ENCODE data around the gene ZNF692.

DNA sequence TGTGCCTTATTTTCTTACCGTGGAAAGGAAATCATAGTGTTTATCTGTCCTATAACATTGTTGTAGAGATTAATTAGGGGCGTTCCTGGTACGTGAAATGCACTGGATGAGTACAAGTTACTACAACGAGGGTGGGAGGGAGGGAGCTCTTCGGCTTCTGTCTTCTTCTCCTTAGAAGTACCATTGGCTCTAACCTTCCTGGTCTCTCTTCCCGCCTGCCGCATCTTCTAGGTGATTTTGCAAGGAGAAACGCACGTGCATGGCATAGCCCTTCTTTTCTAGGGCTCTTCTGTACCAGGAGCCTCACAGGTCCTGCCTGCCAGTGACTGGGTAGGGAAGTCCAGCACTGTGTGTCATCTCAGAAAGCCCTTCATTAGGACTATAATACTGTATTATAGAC, 50.0 kb downstream of the ZNF692 start:
- no peak for TF ChIP-seq POLR2A (IDR thresholded peaks at IDR 0.05)
- TF ChIP-seq EP300 (IDR thresholded peaks at IDR 0.05; ENCODE audit: low read depth) = no peak
- TF ChIP-seq, protein P1, sequence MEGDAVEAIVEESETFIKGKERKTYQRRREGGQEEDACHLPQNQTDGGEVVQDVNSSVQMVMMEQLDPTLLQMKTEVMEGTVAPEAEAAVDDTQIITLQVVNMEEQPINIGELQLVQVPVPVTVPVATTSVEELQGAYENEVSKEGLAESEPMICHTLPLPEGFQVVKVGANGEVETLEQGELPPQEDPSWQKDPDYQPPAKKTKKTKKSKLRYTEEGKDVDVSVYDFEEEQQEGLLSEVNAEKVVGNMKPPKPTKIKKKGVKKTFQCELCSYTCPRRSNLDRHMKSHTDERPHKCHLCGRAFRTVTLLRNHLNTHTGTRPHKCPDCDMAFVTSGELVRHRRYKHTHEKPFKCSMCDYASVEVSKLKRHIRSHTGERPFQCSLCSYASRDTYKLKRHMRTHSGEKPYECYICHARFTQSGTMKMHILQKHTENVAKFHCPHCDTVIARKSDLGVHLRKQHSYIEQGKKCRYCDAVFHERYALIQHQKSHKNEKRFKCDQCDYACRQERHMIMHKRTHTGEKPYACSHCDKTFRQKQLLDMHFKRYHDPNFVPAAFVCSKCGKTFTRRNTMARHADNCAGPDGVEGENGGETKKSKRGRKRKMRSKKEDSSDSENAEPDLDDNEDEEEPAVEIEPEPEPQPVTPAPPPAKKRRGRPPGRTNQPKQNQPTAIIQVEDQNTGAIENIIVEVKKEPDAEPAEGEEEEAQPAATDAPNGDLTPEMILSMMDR (IDR thresholded peaks at IDR 0.05) = no peak
- no peak for TF ChIP-seq POLR2AphosphoS5 (IDR thresholded peaks at IDR 0.05)

Data from transverse colon (tissue), 4 donors.